Activated T-cell treated with anti-CD3 and anti-CD28 coated beads, Interleukin-2, amount 50 U/mL, for 48 hours (primary cell): ENCODE data around the gene PLPPR4.

Source experiments
- DNase-seq, 2 experiments: peaks; one replicate each; pipeline ENCODE4 v3.0.0-alpha.2; 2020

PLPPR4 gene

DNA sequence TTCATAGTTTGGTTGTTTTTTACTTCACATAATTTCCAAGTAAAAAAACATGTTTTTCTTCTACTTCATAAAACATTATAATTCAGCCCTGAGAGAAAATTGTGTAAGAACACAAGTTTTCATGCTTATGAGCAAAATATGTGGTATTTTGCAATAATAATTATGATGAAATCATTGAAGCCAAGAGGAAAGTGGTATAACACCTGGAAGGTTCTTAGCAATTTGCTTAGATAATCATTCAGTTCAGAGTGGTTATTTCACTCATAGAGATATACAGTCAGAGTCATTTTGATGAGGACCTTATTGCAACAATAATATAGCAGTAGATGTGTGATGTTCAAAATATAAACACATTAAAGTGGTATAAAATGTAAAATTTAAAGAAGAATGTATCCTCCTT lies 94.5 kb downstream of the PLPPR4 start:
- DNase-seq, result no peak
